ENCODE results near the gene RNU1-2.
"Not testable (repeated sequence)": the region's sequence is repeated elsewhere in the genome, so short reads cannot be mapped to it uniquely, and the experiment has no call there.

RNU1-2 gene

DNA sequence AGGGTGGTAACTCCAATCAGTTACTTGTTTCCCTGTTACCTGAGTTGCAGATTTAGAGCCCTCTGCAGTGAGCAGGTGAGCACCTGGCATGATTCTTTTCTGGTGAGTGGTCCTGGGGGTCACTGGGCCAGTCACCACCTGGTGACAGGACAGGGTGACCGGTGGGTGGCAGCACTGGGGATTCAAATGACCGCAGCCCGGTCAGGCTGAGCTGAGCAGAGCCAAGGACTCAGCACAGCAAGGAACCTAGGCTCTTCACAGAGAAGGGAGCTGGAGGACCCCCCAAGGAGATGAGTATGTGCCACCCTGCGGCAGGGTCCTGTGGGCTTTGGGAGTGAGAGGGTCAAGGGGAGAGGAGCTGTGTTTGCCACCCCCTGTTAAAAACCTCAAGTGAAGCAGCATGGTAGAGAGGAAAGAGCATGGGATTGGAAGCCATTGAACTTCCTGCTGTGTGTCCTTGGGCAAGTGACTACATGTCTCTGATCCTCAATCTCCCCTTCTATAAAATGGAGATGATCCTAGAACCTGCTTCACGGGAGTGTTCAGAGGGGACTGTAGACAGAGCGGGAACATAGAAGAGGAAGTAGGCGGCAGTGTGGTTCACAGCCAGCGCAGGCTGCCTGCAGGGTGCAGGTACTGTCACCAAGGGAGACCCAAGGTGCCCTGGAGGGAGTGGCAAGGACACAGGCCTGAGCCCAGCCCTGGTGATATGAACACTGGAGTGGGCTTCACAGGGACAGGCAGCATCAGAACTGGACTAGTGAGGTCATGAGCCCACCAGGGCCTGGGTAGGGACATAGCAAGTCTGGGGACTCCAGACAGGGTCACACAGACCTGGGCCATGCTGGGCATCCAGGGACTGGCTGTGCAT, 16.3 kb downstream of the RNU1-2 start:
- DNase-seq (ENCODE audit: low spot score), result not testable (repeated sequence)

DNA sequence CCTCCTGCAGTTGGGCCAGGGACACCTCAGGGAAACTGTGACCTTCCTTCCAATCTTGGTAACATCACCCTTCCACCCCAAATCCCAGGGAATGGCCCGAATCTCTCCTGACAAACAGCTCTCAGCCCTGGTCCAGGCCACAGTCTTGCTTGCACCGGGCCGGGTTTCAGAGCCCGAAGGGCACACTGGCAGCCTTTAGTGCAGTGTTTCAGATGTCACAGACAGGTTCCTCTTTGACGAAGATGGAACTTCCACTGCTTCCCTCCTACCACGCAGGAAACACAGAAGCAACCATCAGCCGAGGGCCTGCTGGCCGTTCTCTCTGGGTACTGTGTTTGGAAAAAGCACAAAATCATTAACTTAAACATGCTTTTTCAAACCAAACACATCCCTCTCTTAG, 17.0 kb downstream of the RNU1-2 start:
- DNase-seq (ENCODE audit: low spot score), result not testable (repeated sequence)

DNA sequence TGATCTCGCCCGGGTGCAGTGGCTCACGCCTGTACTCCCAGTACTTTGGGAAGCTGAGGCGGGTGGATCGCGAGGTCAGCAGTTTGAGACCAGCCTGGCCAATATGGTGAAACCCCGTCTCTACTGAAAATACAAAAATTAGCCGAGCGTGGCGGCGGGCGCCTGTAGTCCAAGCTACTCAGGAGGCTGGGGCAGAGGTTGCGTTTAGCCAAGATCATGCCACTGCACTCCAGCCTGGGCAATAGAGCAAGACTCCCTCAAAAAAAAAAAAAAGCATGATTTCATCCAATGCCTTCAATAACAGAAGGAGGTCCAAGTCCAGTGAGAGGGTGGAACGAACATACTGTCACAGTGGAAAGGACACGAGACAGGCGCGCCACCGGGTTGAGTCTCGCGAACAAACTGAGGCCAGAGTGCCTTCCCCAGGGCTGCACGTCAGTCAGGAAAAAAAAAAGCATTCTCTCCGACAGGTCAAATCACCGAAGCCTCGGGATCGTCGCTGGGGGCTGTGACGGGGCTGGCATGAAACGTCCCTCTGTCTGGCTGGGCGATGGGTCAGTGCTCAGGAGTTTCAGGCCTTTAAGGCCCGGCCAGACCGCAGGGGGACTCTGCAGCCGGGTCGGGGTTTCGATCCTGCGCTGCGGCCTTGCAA, 17.5 kb downstream of the RNU1-2 start:
- no peak for DNase-seq (ENCODE audit: low spot score)

DNA sequence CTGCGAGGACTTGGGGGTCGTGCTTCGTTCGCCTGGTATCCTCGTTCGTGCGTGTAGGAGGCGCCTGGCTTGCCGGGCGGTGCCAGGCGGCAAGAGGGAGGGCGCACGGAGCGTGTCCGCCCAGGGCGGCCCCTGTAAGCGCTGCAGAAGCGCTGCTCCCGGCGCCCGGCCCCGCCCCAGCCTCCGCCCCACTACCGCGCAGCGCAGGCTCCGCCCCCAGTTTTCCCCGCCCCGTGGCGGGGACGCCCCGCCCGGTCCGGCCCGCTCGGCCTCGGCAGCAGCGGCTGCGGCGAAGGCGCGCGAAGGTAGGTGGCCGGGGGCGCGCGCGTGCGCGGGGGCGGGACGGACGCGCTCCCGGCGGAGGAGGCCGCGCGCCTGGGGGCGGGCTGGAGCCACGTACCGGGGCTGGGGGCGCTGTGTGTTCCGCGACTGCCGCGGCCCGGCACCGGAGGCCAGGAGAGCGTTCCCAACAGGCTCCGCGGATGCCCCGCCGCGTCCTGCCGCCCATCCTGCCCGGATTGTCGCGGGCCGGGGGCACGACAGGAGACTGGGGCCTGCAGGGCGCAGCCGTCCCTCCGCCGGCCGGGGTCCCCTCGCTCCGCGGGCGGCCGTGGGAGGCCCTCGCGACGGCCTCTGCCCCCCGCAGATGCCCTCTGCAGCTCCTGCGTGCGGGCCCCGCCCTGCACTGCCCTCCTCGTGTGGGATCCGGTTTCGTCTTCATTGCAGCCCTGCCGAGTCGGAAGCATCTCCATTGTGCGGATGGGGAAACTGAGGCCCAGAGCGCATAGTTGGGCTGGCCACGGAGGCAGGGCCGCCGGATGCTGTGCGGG, 18.3 kb downstream of the RNU1-2 start:
- DNase-seq (ENCODE audit: low spot score), result peak; percentile 99

DNA sequence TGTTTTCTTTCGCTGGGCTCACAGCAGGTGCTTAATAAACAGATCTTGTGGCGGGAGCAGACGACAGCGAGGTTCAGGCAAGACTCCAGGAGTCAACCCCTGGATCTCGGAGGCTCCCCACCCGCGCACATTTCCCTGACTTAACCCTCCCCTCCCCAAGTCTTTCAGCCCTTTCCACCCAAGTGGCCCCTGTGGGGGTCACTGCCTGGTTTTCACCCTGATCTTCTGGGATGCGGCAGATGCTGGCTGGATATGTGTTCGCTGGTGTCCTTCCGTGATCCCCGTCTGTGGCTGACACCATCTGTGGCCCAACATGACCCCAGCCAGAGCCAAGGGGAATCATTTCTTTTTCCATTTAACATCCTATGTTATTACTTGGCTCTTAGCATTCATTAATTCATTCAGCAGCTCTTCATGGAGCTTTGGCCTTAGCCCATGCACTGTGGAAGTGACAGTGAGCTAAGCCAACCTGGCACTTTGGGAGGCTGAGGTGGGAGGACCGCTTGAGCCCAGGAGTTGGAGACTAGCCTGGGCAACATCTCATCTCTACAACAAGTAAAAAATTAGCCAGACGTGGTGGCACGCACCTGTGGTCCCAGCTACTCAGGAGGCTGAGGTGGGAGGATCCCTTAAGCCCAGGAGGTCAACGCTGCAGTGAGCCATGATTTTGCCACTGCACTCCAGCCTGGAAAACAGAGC, 19.3 kb downstream of the RNU1-2 start:
- DNase-seq (ENCODE audit: low spot score), result not testable (repeated sequence)

DNA sequence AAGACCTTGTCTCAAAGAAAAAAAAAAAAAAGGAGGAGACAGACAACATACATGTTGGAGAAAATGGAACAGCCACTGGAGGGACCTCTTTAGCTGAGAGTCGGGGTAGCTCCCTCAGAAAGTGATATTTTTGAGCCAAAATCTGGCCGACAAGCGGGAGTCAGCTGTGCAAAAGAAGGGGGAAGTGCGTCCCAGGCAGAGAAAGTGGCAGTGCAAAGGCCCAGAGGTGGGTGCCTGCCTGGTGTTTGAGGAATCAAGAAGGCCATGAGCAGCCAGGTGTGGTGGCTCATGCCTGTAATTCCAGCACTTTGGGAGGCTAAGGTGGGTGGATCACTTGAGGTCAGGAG, 19.8 kb downstream of the RNU1-2 start:
- DNase-seq (ENCODE audit: low spot score), result no peak

DNA sequence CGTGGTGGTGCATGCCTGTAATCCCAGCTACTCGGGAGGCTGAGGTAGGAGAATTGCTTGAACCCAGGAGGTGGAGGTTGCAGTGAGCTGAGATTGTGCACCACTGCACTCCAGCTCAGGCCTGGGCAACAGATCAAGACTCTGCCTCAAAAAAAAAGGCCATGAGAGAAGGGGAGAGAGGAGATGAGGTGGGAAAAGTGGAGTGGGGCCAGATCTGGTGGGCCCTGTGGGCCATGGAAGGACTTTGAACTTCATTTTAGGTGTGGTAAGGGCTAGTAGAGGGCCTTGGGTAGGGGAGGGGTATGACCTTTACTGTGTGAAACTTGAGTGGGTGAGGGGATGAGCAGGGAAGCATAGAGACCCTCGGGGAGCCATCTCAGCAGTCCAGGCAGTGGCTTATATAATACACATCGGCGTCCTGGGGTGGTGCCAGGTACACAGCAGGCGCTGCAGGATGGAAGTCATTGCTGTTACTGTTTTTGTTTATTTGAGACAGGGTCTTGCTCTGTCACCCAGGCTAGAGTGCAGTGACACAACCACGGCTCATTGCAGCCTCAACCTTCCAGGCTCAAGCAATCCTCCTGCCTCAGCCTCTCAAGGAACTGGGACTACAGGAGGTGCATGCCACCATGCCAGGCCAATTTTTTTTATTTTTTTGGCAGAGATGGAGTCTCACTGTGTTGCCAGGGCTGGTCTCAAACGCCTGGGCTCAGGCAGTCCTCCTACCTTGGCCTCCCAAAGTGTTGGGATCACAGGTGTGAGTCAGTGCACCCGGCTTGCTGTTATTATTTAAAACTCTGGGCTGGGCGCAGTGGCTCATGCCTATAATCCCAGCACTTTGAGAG, 20.5 kb downstream of the RNU1-2 start:
- not testable (repeated sequence) for DNase-seq (ENCODE audit: low spot score)

DNA sequence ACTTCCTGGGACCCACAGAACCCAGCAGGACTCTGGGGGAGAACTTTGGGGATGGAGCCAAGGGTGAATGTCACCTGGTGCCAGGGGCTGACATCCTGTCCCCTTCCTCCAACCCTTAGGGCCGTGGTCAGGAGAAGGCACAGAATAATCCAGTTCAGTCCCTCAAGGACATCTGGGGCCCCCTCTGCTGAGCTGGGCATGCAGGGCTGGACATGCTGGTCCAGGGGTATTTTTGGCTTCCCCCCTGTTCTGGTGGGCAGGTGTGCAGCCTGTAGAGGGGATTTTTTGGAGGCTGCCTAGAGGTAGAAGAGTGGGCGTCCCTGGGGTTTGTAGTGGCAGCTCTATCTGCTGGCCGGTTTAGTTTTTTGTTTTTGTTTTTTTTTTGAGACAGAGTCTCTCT, 22.6 kb downstream of the RNU1-2 start:
- DNase-seq (ENCODE audit: low spot score), result no peak

DNA sequence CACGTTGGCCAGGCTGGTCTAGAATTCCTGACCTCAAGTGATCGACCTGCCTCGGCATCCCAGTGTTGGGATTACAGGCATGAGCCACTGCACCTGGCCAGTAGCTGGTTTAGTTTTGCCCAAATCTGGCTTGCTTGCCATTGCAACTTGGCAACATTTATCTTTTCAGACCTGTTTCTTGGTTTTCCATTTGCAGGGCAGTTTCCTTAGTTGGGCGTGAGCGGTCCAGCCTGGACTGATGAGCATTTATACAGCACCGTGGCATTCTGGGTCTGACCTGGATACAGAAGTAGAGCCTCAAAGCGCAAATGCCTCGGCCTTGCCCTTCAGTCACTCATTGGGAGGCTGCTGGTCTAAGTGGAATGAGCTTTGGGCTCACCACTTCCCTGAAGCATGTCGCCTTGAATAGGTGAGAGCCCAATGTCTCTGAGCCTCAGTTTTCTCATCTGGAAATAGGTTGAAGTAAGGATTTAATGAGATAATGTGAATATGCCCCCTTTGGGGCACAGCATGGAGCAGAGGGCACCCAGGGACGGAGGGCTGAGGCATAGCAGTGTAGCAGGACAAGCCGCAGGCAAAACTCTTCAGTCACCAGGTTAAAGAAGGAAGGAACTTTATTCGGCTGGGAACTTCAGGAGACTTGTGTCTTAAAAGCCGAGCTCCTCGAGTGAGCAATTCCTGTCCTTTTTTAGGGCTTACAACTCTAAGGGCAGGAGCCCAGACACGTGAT, 23.3 kb downstream of the RNU1-2 start:
- DNase-seq (ENCODE audit: low spot score), result not testable (repeated sequence)

DNA sequence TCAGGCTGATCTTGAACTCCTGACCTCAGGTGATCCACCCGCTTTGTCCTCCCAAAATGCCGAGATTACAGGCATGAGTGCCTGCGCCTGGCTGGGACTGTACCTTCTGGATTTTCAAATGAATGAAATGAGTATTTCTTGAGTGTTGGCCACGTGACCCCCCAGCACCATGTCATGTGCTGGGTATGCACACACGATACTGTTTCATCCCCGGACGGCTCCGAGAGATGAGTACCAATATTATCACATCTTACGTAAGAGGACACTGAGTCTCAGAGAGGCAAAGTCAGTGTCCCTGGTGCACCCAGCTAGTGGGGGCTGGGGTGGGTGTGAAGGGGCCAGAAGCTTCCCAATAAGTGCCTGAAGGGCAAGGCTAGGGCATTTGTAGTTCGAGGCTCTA, 25.2 kb downstream of the RNU1-2 start:
- no peak for DNase-seq (ENCODE audit: low spot score)

DNA sequence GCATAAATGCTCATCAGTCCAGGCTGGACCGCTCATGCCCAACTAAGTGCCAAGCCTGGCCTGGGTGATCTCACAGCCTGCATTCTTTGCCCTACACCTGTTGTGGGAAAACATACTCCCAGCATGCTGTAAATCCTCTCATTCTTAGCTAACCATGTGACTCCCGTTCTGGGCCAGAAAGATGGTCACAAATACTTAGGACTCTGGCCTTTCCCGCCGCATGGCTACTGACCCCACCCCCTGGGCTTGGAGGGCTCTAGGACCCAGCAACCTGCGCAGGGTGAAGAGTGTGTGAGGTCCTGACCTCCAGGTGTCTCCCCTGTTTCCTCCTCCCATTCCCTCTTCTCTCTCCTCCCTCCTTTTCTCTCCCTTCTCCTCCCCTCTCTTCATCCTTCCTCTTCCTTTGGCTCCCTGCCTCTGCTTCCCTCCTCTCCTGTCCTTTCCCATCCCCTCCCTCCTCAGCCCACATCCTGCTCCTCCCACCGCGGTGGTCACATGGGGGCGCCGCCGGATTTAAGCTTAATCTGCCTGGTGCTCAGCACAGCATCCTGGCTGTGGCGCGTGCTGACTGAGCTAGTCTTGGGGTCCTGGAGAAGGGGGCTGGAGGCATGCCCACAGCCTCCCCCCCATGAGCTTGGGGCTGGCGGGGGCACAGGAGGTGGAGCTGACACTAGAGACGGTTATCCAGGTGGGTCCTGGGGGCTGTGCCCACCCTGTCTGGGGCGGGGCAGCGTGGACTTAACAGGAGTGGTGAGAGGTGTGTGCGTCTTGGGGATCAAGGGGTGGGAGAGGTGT, 25.8 kb downstream of the RNU1-2 start, which contains the start of gene CROCC:
Gene CROCC (plus strand): TSS at position 541 of the 795 bp plus-strand sequence. CDS start 88 bp downstream, at position 629.
- DNase-seq (ENCODE audit: low spot score), result no peak

DNA sequence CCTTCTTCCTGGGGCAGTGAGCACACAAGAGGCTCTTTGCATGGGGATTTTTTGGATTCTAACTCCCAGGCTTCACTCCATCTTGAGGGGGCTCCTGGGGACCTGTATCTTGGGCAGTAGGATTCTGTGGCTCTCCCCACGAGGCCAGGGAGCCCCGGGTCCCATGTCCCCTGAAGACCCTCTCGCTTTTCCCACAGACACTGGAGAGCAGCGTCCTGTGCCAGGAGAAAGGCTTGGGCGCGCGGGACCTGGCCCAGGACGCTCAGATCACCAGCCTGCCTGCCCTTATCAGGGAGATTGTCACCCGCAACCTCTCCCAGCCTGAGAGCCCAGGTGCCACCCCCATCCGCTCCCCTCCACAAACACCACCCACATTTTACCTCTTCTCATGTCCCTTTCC, 26.7 kb downstream of the RNU1-2 start:
- no peak for DNase-seq (ENCODE audit: low spot score)

DNA sequence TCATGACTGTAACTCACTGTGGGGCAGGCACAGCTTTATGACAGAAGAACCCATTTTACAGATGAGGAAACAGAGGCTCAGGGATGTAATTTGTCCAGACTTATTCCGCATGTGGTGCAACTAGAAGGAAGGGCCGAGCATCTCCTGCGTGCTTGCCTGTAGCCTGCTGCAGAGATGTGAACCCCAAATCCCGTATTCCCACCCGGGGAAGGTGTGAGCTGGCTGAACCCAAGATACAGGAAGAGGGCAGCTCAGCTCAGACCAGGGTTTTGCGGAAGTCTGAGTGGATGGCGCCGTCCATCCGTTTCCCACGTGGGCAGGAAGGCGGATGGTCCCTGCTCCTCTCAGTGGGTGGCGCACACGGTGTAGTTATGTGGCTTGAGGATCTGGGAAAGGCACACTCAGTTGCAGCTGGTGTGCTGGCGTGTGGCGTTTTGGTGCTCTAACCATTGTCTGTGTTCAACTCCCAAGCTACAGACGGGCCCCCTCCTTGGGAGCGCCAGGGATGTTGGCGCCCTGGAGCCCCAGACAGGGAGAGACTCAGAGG, 27.2 kb downstream of the RNU1-2 start:
- no peak for DNase-seq (ENCODE audit: low spot score)

DNA sequence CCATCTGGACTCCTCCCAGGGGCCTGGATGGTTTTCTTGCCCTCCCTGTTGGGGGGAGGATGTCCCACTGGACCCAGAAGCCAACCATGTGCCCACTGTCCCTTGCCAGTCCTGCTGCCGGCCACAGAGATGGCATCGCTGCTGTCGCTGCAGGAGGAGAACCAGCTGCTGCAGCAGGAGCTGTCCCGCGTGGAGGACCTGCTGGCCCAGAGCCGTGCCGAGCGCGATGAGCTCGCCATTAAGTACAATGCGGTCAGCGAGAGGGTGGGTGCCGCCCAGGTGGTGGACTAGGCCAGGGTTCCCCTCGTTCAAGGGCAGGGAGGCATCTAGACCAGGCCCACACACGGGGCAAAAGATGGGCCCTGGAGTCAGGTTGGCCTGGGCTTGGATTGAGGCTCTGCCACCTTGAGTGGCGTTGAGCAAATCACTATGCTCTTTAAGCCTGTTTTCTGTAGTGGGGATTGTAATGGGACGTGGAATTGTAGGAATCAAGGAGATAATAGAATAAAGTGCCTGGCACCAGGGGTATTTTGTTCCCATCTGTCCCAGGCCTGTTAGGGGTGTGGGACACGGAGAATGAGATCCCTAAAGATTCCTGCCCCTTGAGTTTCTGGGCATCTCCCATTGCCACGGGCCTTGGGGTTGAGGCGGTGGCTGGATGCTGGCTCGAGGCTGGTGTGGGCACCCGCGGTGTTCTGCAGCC, 28.6 kb downstream of the RNU1-2 start:
- DNase-seq (ENCODE audit: low spot score), result no peak

DNA sequence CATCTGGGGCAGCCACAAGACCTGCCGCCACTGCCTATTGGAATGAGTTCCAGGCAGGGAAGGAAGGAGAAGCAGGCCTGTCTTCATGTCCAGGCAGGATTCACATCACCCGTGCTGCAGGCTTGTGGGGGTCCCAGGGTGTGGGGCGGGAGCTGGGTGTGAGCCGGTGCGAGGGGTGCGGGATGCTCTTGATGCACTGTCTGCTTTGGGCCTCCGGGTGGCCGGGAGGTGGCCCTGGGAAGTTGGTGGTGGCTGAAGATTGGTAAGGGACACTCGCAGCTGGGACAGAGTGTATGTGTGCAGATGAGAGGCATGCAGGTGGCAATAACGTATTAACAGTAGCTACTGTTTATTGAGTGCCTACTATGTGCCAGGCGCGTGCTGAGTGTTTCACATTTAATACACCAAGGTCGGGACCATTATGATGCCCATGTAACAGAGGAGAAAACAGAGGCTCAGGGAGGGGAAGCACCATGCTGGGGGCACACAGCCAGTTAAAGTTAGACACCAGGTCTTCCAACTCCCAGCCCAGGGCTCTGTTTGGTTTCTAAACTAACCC, 29.2 kb downstream of the RNU1-2 start:
- no peak for DNase-seq (ENCODE audit: low spot score)

DNA sequence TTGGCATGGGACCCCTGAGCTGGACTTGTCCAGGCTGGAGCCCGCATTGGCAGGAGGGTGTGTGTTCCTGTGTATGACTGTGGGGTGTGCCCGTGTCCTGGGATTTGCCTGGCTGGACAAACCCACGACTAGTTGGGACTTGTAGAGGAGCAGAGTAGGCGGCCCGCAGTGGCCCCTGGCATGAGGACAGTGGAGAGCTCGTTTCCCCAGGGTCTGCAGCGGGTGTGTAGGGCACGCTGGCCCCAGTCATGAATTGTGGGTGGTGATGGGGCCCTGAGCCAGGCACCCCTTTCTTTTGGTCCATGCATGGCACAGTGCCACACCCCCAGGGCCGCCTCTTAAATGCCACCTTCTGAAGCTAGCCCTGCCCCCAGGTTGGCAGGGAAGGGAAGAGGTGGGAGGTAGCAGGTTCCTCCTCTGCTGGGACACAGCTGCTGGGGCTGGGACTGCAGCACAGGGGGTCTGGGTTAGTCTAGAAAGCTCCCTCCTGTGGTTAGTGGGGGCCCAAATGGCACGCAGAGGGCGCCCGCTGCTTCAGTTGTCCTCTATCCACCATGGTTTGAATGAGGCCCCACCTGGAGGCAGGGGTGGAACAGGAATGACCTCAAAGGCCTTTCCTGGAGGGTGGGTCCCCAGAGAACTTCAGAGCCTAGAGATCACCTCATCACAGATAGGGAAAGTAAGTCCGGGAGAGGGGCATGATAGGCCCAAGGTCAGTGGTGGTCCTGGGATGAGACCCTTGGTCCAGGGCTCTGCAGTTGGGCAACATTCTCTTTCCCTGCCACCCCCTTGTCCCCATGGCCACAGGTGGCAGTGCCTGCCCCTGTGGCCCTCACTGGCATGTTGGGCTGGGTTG, 30.1 kb downstream of the RNU1-2 start:
- DNase-seq (ENCODE audit: low spot score), result no peak

DNA sequence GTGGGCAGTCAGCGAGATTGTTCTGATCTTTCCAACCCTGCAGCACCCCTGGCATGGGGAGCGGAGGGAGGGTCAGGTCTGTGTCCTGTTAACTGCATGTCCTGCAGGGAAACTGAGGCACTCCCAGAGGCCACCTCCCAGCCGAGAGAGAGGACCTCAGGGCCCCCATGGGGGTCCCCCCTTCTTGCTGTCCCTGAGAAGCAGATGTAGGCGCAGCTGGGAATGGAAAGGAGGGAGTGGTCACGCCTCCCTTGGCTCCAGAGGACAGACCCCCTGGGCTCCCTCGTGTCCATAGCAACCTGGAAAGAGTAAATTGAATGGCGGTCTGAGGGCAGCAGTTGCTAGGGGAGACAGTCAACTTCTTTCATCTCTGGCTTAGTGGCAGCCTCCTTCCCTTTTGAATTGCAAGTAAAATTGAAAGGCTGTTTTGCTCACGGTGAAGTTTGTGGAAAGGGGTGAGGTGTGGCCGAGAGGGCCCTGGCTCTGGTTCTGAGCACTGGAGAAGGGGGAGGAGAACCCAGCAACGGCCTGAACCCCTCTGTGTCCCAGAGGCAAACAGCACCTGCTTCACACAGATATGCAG, 30.8 kb downstream of the RNU1-2 start:
- peak; percentile 85 for DNase-seq (ENCODE audit: low spot score)
